Subcutaneous abdominal adipose tissue (tissue), 5 donors: Measurements from ENCODE around the gene TRAK1.

Experiments
- H3K27ac ChIP-seq: one replicate; pipeline ENCODE4 v1.7.0; 2013; ENCODE audit warnings: low read depth, mild to moderate bottlenecking, inconsistent platforms, low read length, moderate library complexity
- H3K27me3 ChIP-seq, 5 donors: one replicate each; pipeline ENCODE4 v1.7.0; 2013; ENCODE audit warnings: low read length in 5 of 5, inconsistent platforms in 1 of 5; ENCODE audit not compliant: control insufficient read depth in 5 of 5, insufficient read depth in 4 of 5
- H3K36me3 ChIP-seq, 5 donors: one replicate each; pipeline ENCODE4 v1.7.0; 2013; ENCODE audit warnings: low read length in 5 of 5; ENCODE audit not compliant: control insufficient read depth in 5 of 5, insufficient read depth in 5 of 5
- H3K4me1 ChIP-seq, 5 donors: one replicate each; pipeline ENCODE4 v1.7.0; 2013; ENCODE audit warnings: low read length in 5 of 5, mild to moderate bottlenecking in 3 of 5, moderate library complexity in 1 of 5; ENCODE audit not compliant: control insufficient read depth in 5 of 5, insufficient read depth in 5 of 5
- H3K4me3 ChIP-seq, 5 donors: one replicate each; pipeline ENCODE4 v1.7.0; 2013; ENCODE audit warnings: low read length in 5 of 5, low read depth in 1 of 5
- H3K9ac ChIP-seq, 5 donors: one replicate each; pipeline ENCODE4 v1.7.0; 2013; ENCODE audit warnings: low read length in 5 of 5, mild to moderate bottlenecking in 4 of 5, moderate library complexity in 3 of 5
- H3K9me3 ChIP-seq, 5 donors: one replicate each; pipeline ENCODE4 v1.7.0; 2013; ENCODE audit warnings: low read length in 5 of 5; ENCODE audit not compliant: control insufficient read depth in 5 of 5
- donor health status: healthy.
- donor health status: healthy.
- donor health status: healthy.
- donor health status: healthy.
- donor health status: healthy.

TRAK1 gene

GRCh38 chr3:42250761-42251160 lies 159.6 kb downstream of the TRAK1 start:
- no peak overlapping the region for H3K27ac ChIP-seq
- no peaks in the 10 kb centered on the region for H3K9me3 ChIP-seq
- H3K9ac ChIP-seq = no peak overlapping the region
- no peaks in the 10 kb centered on the region for H3K36me3 ChIP-seq
- peaks cover 0 to 9% (median 0%) of the 10 kb centered on the region in 5 donors for H3K27me3 ChIP-seq
- H3K4me3 ChIP-seq = no peak overlapping the region
- peaks cover 0 to 4% (median 0%) of the 10 kb centered on the region in 5 donors for H3K4me1 ChIP-seq

GRCh38 chr3:42254566-42254965 lies 163.4 kb downstream of the TRAK1 start:
- peaks cover 0 to 10% (median 3%) of the 10 kb centered on the region in 5 donors for H3K27me3 ChIP-seq
- H3K4me3 ChIP-seq = no peak overlapping the region
- no peak overlapping the region for H3K27ac ChIP-seq
- H3K36me3 ChIP-seq = no peaks in the 10 kb centered on the region
- H3K9me3 ChIP-seq = no peaks in the 10 kb centered on the region
- H3K4me1 ChIP-seq = no peaks in the 10 kb centered on the region
- no peak overlapping the region for H3K9ac ChIP-seq

- Histone ChIP-seq H3K9me3 (no peaks in the 10 kb centered on the region), H3K27ac (no peak overlapping the region), H3K27me3 (peaks cover 3 to 12% (median 8%) of the 10 kb centered on the region in 5 donors), H3K4me3 (no peak overlapping the region), H3K9ac (no peak overlapping the region), H3K4me1 (no peaks in the 10 kb centered on the region), H3K36me3 (no peaks in the 10 kb centered on the region)
These were observed 165.1 kb downstream of the TRAK1 start for GRCh38 chr3:42256135-42256819.

GRCh38 chr3:42257007-42257406 lies 165.8 kb downstream of the TRAK1 start:
- no peak overlapping the region for H3K27ac ChIP-seq
- no peaks in the 10 kb centered on the region for H3K4me1 ChIP-seq
- H3K4me3 ChIP-seq = no peak overlapping the region
- H3K27me3 ChIP-seq = peaks cover 3 to 13% (median 8%) of the 10 kb centered on the region in 5 donors
- no peak overlapping the region for H3K9ac ChIP-seq
- H3K9me3 ChIP-seq = no peaks in the 10 kb centered on the region
- H3K36me3 ChIP-seq = no peaks in the 10 kb centered on the region

GRCh38 chr3:42262525-42262924 lies 171.4 kb downstream of the TRAK1 start:
- no peak overlapping the region for H3K27ac ChIP-seq
- H3K9me3 ChIP-seq = no peaks in the 10 kb centered on the region
- H3K36me3 ChIP-seq = no peaks in the 10 kb centered on the region
- peaks cover 28 to 48% (median 41%) of the 10 kb centered on the region in 5 donors for H3K27me3 ChIP-seq
- no peak overlapping the region for H3K9ac ChIP-seq
- H3K4me1 ChIP-seq = peaks cover 0 to 21% (median 19%) of the 10 kb centered on the region in 5 donors
- H3K4me3 ChIP-seq = no peak overlapping the region

- peaks cover 28 to 55% (median 42%) of the 10 kb centered on the region in 5 donors for H3K27me3 ChIP-seq
- peak overlapping the region in 1 of 5 donors; percentile 35 for H3K4me3 ChIP-seq
- H3K27ac ChIP-seq = no peak overlapping the region
- H3K9ac ChIP-seq = no peak overlapping the region
- H3K36me3 ChIP-seq = no peaks in the 10 kb centered on the region
- peaks cover 0 to 21% (median 19%) of the 10 kb centered on the region in 5 donors for H3K4me1 ChIP-seq
- H3K9me3 ChIP-seq = no peaks in the 10 kb centered on the region
These were observed 172.5 kb downstream of the TRAK1 start for GRCh38 chr3:42263354-42264346.

GRCh38 chr3:42264399-42265058 lies 173.4 kb downstream of the TRAK1 start:
- H3K4me1 ChIP-seq = peaks cover 0 to 21% (median 19%) of the 10 kb centered on the region in 5 donors
- H3K9ac ChIP-seq = no peak overlapping the region
- no peaks in the 10 kb centered on the region for H3K9me3 ChIP-seq
- H3K27ac ChIP-seq = no peak overlapping the region
- H3K36me3 ChIP-seq = no peaks in the 10 kb centered on the region
- H3K27me3 ChIP-seq = peaks cover 33 to 55% (median 47%) of the 10 kb centered on the region in 5 donors
- H3K4me3 ChIP-seq = peak overlapping the region in 1 of 5 donors; percentile 15

- Histone ChIP-seq H3K27me3 (peaks cover 30 to 53% (median 46%) of the 10 kb centered on the region in 5 donors), H3K27ac (no peak overlapping the region), H3K9ac (no peak overlapping the region), H3K36me3 (no peaks in the 10 kb centered on the region), H3K4me3 (no peak overlapping the region), H3K9me3 (no peaks in the 10 kb centered on the region), H3K4me1 (peaks cover 0 to 21% (median 19%) of the 10 kb centered on the region in 5 donors)
These were observed 174.2 kb downstream of the TRAK1 start for GRCh38 chr3:42265059-42265991.

- Histone ChIP-seq H3K36me3 (no peaks in the 10 kb centered on the region), H3K9ac (no peak within 1 kb of the TSS), H3K4me3 (no peak within 1 kb of the TSS), H3K9me3 (no peaks in the 10 kb centered on the region), H3K27me3 (peaks cover 30 to 53% (median 46%) of the 10 kb centered on the region in 5 donors), H3K4me1 (peaks cover 0 to 21% (median 19%) of the 10 kb centered on the region in 5 donors), H3K27ac (no peak within 1 kb of the TSS)
These were observed 174.9 kb downstream of the TRAK1 start, which contains the start of gene CCK for GRCh38 chr3:42266085-42266484. Gene CCK, minus strand, starts transcription at chr3:42266185. Its CDS starts 2,555 bp downstream, at chr3:42263630.
